CD4-positive, alpha-beta T cell treated with Interleukin-21 for 1 hour (primary cell): Measurements from ENCODE around the gene OSBPL2.

Experiments used
- DNase-seq: peaks from one replicate; pipeline ENCODE4 v3.0.0-alpha.2; 2020

The OSBPL2 gene

GRCh38 chr20:62222972-62223371 is 15.3 kb upstream of the OSBPL2 start:
- DNase-seq, result no peak

GRCh38 chr20:62223571-62223970 is 14.8 kb upstream of the OSBPL2 start:
- DNase-seq, result no peak

GRCh38 chr20:62224113-62224855 is 14.0 kb upstream of the OSBPL2 start:
- DNase-seq, result no peak

GRCh38 chr20:62225026-62225425 is 13.3 kb upstream of the OSBPL2 start:
- DNase-seq, result no peak

- DNase-seq, result no peak
These were observed 12.3 kb upstream of the OSBPL2 start for GRCh38 chr20:62225820-62226635.

GRCh38 chr20:62226707-62227590 is 11.4 kb upstream of the OSBPL2 start:
- no peak for DNase-seq

GRCh38 chr20:62227591-62227976 is 10.7 kb upstream of the OSBPL2 start:
- no peak for DNase-seq

GRCh38 chr20:62227977-62228958 is 10.1 kb upstream of the OSBPL2 start:
- no peak for DNase-seq

GRCh38 chr20:62228982-62229545 is 9.3 kb upstream of the OSBPL2 start:
- no peak for DNase-seq

GRCh38 chr20:62229667-62230066 is 8.7 kb upstream of the OSBPL2 start:
- DNase-seq, result no peak

GRCh38 chr20:62230276-62230675 is 8.0 kb upstream of the OSBPL2 start:
- no peak for DNase-seq

GRCh38 chr20:62230696-62231095 is 7.6 kb upstream of the OSBPL2 start:
- DNase-seq, result no peak

- no peak for DNase-seq
These were observed 7.0 kb upstream of the OSBPL2 start for GRCh38 chr20:62231292-62231691.

GRCh38 chr20:62232194-62232593 is 6.1 kb upstream of the OSBPL2 start:
- no peak for DNase-seq

GRCh38 chr20:62232770-62233645 is 5.3 kb upstream of the OSBPL2 start:
- no peak for DNase-seq

GRCh38 chr20:62233684-62234083 is 4.6 kb upstream of the OSBPL2 start:
- no peak for DNase-seq

- DNase-seq, result no peak
These were observed 4.0 kb upstream of the OSBPL2 start for GRCh38 chr20:62234339-62234738.

GRCh38 chr20:62235001-62235776 is 3.1 kb upstream of the OSBPL2 start:
- DNase-seq, result no peak

- no peak for DNase-seq
These were observed 2.6 kb upstream of the OSBPL2 start for GRCh38 chr20:62235777-62236157.

GRCh38 chr20:62236200-62236599 is 2.1 kb upstream of the OSBPL2 start:
- no peak for DNase-seq
